Fibroblast of lung (primary cell): ENCODE measurements around the gene KLK5.

Experiments
- EZH2 ChIP-seq: IDR thresholded peaks from 2 replicates; pipeline ENCODE4 v1.5.1; 2012; ENCODE audit warnings: low read length, control low read depth, mild to moderate bottlenecking; ENCODE audit errors: missing control alignments
- TF ChIP-seq, protein P1 (sequence below), 2 donors: IDR thresholded peaks in 1 of 2; conservative IDR thresholded peaks in 1 of 2; 1 replicate in 1 of 2; 2 replicates in 1 of 2; pipeline ENCODE4 v1.5.1; 2011 to 2012; ENCODE audit warnings: low read length in 2 of 2, control low read depth in 1 of 2, inconsistent platforms in 1 of 2, low read depth in 1 of 2, mild to moderate bottlenecking in 1 of 2

DNA sequence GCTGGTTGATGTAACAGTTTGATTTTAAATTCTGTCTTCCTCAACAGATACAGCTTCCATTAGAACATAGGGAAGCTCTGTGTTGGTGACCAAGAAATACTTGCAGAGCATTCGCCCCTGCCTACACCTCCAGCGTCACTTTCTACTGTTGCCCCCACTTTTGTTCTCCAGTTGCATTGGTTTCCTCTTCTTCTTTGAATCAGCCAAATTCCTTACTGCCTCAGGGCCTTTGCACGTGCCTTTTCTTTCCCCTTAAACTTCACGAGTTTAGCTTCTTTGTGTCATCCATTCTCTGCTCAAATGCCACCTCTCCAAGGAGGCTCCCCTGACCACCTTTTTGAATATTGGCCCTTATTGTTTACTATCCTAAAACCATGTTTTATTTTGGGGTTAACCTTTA lies 5.7 kb downstream of the KLK5 start:
- TF ChIP-seq, protein P1, sequence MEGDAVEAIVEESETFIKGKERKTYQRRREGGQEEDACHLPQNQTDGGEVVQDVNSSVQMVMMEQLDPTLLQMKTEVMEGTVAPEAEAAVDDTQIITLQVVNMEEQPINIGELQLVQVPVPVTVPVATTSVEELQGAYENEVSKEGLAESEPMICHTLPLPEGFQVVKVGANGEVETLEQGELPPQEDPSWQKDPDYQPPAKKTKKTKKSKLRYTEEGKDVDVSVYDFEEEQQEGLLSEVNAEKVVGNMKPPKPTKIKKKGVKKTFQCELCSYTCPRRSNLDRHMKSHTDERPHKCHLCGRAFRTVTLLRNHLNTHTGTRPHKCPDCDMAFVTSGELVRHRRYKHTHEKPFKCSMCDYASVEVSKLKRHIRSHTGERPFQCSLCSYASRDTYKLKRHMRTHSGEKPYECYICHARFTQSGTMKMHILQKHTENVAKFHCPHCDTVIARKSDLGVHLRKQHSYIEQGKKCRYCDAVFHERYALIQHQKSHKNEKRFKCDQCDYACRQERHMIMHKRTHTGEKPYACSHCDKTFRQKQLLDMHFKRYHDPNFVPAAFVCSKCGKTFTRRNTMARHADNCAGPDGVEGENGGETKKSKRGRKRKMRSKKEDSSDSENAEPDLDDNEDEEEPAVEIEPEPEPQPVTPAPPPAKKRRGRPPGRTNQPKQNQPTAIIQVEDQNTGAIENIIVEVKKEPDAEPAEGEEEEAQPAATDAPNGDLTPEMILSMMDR (conservative IDR thresholded peaks at IDR 0.05 in 1 of 2, IDR thresholded peaks at IDR 0.05 in 1 of 2; ENCODE audit: low read depth in 1 of 2, low read length in 2 of 2) = no peak
- TF ChIP-seq EZH2 = no peak
